ENCODE results near the gene PLEKHJ1.
A peak's percentile ranks its signal among the peaks of the same experiment; 100 is the strongest.

PLEKHJ1 gene

GRCh38 chr19:2189880-2190279 lies 46.2 kb downstream of the PLEKHJ1 start:
- no peak for TF ChIP-seq CTCF (IDR thresholded peaks at IDR 0.05; ENCODE audit: control insufficient read depth, extremely low read depth, insufficient read depth)
- no peak overlapping the region for H3K4me3 ChIP-seq (ENCODE audit: low read depth, low read length)
- no peak for DNase-seq (ENCODE audit: low read depth)

- DNase-seq (ENCODE audit: low read depth), result no peak
- no peak for TF ChIP-seq CTCF (IDR thresholded peaks at IDR 0.05; ENCODE audit: control insufficient read depth, extremely low read depth, insufficient read depth)
- no peak overlapping the region for H3K4me3 ChIP-seq (ENCODE audit: low read depth, low read length)
Observed at GRCh38 chr19:2188708-2189385, 47.3 kb downstream of the PLEKHJ1 start.

GRCh38 chr19:2187159-2187558 lies 49.0 kb downstream of the PLEKHJ1 start:
- no peak for DNase-seq (ENCODE audit: low read depth)
- TF ChIP-seq CTCF (IDR thresholded peaks at IDR 0.05; ENCODE audit: control insufficient read depth, extremely low read depth, insufficient read depth), result no peak
- H3K4me3 ChIP-seq (ENCODE audit: low read depth, low read length), result no peak overlapping the region

GRCh38 chr19:2186071-2186846 lies 49.9 kb downstream of the PLEKHJ1 start:
- peak; percentile 80 for DNase-seq (ENCODE audit: low read depth)
- H3K4me3 ChIP-seq (ENCODE audit: low read depth, low read length), result no peak overlapping the region
- no peak for TF ChIP-seq CTCF (IDR thresholded peaks at IDR 0.05; ENCODE audit: control insufficient read depth, extremely low read depth, insufficient read depth)

- DNase-seq (ENCODE audit: low read depth), result no peak
- no peak overlapping the region for H3K4me3 ChIP-seq (ENCODE audit: low read depth, low read length)
- TF ChIP-seq CTCF (IDR thresholded peaks at IDR 0.05; ENCODE audit: control insufficient read depth, extremely low read depth, insufficient read depth), result no peak
Observed at GRCh38 chr19:2185734-2186070, 50.4 kb downstream of the PLEKHJ1 start.

- no peak for DNase-seq (ENCODE audit: low read depth)
- no peak for TF ChIP-seq CTCF (IDR thresholded peaks at IDR 0.05; ENCODE audit: control insufficient read depth, extremely low read depth, insufficient read depth)
- H3K4me3 ChIP-seq (ENCODE audit: low read depth, low read length), result no peak overlapping the region
Observed at GRCh38 chr19:2184422-2184975, 51.6 kb downstream of the PLEKHJ1 start.

Data from LNCaP clone FGC (cell line).